NB4 (cell line): ENCODE data around the gene L1CAM.

Experiments used
- CTCF ChIP-seq: IDR thresholded peaks from one replicate; pipeline ENCODE4 v1.5.1; 2012; ENCODE audit warnings: low read depth, low read length
- MAX ChIP-seq: IDR thresholded peaks from 2 replicates; pipeline ENCODE4 v1.6.1; 2011; ENCODE audit warnings: low read depth, low read length
- MYC ChIP-seq: IDR thresholded peaks from 2 replicates; pipeline ENCODE4 v1.6.1; 2011; ENCODE audit warnings: low read depth, low read length
- POLR2A ChIP-seq: IDR thresholded peaks from 2 replicates; pipeline ENCODE4 v1.6.1; 2011; ENCODE audit warnings: mild to moderate bottlenecking; ENCODE audit not compliant: insufficient read length; ENCODE audit errors: extremely low read depth

- no peak for TF ChIP-seq MAX
- no peak for TF ChIP-seq CTCF
- no peak for TF ChIP-seq MYC
- TF ChIP-seq POLR2A, result no peak
These were observed 19.6 kb upstream of the L1CAM start for GRCh38 chrX:153905481-153906095.
